OCI-LY7 (cell line): Measurements from ENCODE around the gene P2RY4. TPM values are rescaled to one million over a fixed set of nuclear protein-coding genes. Genes with fewer than 3 reads are reported as not detected.
"Not testable (repeated sequence)": the region's sequence is repeated elsewhere in the genome, so short reads cannot be mapped to it uniquely, and the experiment has no call there.

Experiments
- BruUV-seq: library from RNA; stranded (reverse); fragments of 400-500 nt; replicated peaks from 2 replicates; lab custom pipeline; 2021; lab: Mats Ljungman, UMichigan
- CTCF ChIA-PET: fragments of 300-600 bp; sonication (Branson Sonifier 250); formaldehyde crosslinking; loops from one replicate; lab custom pipeline; 2022; ENCODE audit warnings: antibody characterized with exemption; ENCODE audit not compliant: unreplicated experiment; lab: Charles Lee
- POLR2A ChIA-PET: fragments of 300-600 bp; sonication (Branson Sonifier 250); formaldehyde crosslinking; loops from one replicate; lab custom pipeline; 2022; ENCODE audit warnings: antibody characterized with exemption; lab: Charles Lee
- DNase-seq: peaks from one replicate; pipeline ENCODE4 v3.0.0-alpha.2; 2015; ENCODE audit warnings: low spot score
- H2AFZ ChIP-seq: fragments of 200-600 bp; sonication (generic), shearing (Covaris generic); 2 replicates; pipeline ENCODE4 v1.6.1; 2014; ENCODE audit warnings: mild to moderate bottlenecking, antibody characterized with exemption, low read length, moderate library complexity
- H3K27ac ChIP-seq: fragments of 200-600 bp; sonication (generic); 2 replicates; pipeline ENCODE4 v1.5.1; 2014; ENCODE audit warnings: mixed run types, low read depth, mild to moderate bottlenecking, moderate library complexity, low read length, inconsistent platforms; ENCODE audit not compliant: poor library complexity, severe bottlenecking
- H3K36me3 ChIP-seq: fragments of 200-600 bp; sonication (generic); 2 replicates; pipeline ENCODE4 v1.6.1; 2014; ENCODE audit warnings: mild to moderate bottlenecking, antibody characterized with exemption, low read length, moderate library complexity, mixed read lengths; ENCODE audit not compliant: insufficient read depth
- H3K4me1 ChIP-seq: fragments of 200-600 bp; sonication (generic); 2 replicates; pipeline ENCODE4 v1.5.1; 2014; ENCODE audit warnings: mild to moderate bottlenecking, low read length; ENCODE audit not compliant: insufficient read depth, poor library complexity, severe bottlenecking
- H3K4me2 ChIP-seq: fragments of 200-600 bp; sonication (generic); 2 replicates; pipeline ENCODE4 v1.6.1; 2014; ENCODE audit warnings: mild to moderate bottlenecking, low read length
- H3K4me3 ChIP-seq: fragments of 200-600 bp; sonication (generic); 2 replicates; pipeline ENCODE4 v1.5.1; 2014; ENCODE audit warnings: mild to moderate bottlenecking, low read depth, low read length; ENCODE audit not compliant: poor library complexity, severe bottlenecking
- H3K79me2 ChIP-seq: fragments of 200-600 bp; sonication (generic); 2 replicates; pipeline ENCODE4 v1.6.1; 2016; ENCODE audit warnings: low read depth, mild to moderate bottlenecking, low read length, moderate library complexity, mixed read lengths; ENCODE audit not compliant: insufficient read depth
- H3K9me2 ChIP-seq: fragments of 200-600 bp; sonication (generic); 2 replicates; pipeline ENCODE4 v1.6.1; 2016; ENCODE audit warnings: mild to moderate bottlenecking, low read length, mixed read lengths; ENCODE audit not compliant: insufficient read depth
- H3K9me3 ChIP-seq: fragments of 200-600 bp; sonication (generic); 2 replicates; pipeline ENCODE4 v1.6.1; 2014; ENCODE audit warnings: mild to moderate bottlenecking, mixed run types, low read length, mixed read lengths
- H4K20me1 ChIP-seq: fragments of 200-600 bp; sonication (generic); 2 replicates; pipeline ENCODE4 v1.6.1; 2014; ENCODE audit warnings: mild to moderate bottlenecking, antibody characterized with exemption, low read length, moderate library complexity, mixed read lengths; ENCODE audit not compliant: insufficient read depth
- CTCF ChIP-seq: fragments of 200-600 bp; sonication (generic); conservative IDR thresholded peaks from 2 replicates; pipeline ENCODE4 v1.5.1; 2014; ENCODE audit warnings: mild to moderate bottlenecking, antibody characterized with exemption, low read length, moderate library complexity, mixed read lengths
- EZH2phosphoT487 ChIP-seq: fragments of 200-600 bp; sonication (generic); IDR thresholded peaks from 2 replicates; pipeline ENCODE4 v1.6.1; 2018; ENCODE audit warnings: low read depth, borderline replicate concordance, mild to moderate bottlenecking, mixed run types, antibody characterized with exemption, low read length, moderate library complexity, mixed read lengths
- intact Hi-C: fragments of 100-400 bp; cut with micrococcal nuclease; formaldehyde crosslinking; loops from one replicate; pipeline ENCODE4 v1.10.0; 2022; ENCODE audit not compliant: unreplicated experiment
- total RNA-seq, 2 experiments: library from RNA; depleted of rRNA in 1 of 2; stranded (reverse); fragments of >200 nt in 1 of 2; shearing (Covaris generic) in 1 of 2; gene quantifications; 2 replicates each; pipeline ENCODE4 v1.2.3, GENCODE V29; 2014 to 2022

The P2RY4 gene
- total RNA-seq, 2 experiments from 2014 or later, result 0.16 to 0.21 TPM

- Histone ChIP-seq H4K20me1 (no peaks in the 10 kb centered on the region), H3K4me2 (no peak overlapping the region), H3K27ac (no peak overlapping the region), H3K36me3 (no peaks in the 10 kb centered on the region), H2AFZ (no peak overlapping the region), H3K9me3 (no peaks in the 10 kb centered on the region), H3K79me2 (no peaks in the 10 kb centered on the region), H3K9me2 (no peaks in the 10 kb centered on the region), H3K4me1 (no peaks in the 10 kb centered on the region), H3K4me3 (no peak overlapping the region)
- BruUV-seq, result no TSS peak
- no peak for DNase-seq
- intact Hi-C loops, result no loop called here
- TF ChIP-seq CTCF (no peak), EZH2phosphoT487 (no peak)
- ChIA-PET CTCF (no interaction called here), POLR2A (interaction anchor here (1.1 kb wide), 1 partner anchor 11 kb away, joined by 3 read pairs; the partner anchor contains the start of genes KIF4A and PDZD11)
These were observed 19.1 kb upstream of the P2RY4 start for GRCh38 chrX:70279081-70279480.

DNA sequence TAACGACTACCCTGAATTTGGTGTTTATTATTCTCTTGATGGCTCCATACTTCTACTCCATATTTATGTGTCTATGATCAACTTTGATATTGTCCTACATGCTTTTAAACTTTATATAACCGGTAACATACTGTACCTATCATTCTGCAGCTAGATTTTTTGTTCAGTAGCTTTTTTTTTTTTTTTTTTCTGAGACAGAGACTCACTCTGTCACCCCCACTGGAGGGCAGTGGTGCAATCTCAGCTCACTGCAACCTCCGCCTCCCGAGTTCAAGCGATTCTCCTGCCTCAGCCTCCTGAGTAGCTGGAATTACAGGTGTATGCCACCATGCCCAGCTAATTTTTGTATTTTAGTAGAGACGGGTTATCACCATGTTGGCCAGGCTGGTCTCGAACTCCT, 14.0 kb upstream of the P2RY4 start:
- CTCF ChIA-PET, H3K9me3 ChIP-seq, intact Hi-C loops, H3K4me2 ChIP-seq, H3K36me3 ChIP-seq, DNase-seq, H3K27ac ChIP-seq, H3K9me2 ChIP-seq, H3K79me2 ChIP-seq, H4K20me1 ChIP-seq, H3K4me1 ChIP-seq, BruUV-seq, H2AFZ ChIP-seq, H3K4me3 ChIP-seq: not testable (repeated sequence)
- POLR2A ChIA-PET, result interaction anchor here (0.9 kb wide), 1 partner anchor 70 kb away, joined by 4 read pairs; no protein-coding TSS in a partner anchor

DNA sequence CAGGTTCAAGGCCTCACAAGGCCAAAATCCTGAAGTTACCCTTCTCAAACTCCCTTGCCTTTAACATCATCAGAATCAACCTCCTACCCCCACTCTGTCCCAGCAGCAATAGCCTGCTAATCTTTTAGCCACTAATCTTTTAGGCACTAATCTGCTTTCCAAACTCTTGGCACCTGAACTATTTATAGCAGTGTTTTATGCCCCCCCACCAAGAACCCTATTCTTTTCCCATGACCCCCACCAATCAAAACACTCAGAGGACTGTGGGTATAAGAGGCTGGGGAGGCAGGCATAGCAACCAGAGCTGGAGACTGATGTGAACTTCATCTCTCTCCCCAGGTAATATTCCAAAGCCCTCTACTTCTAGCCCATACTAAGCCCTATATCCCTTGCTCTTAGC, 8.0 kb upstream of the P2RY4 start, which contains the start of gene ARR3:
TSS of gene ARR3 (plus strand) at position 301 of the 400 bp plus-strand sequence. CDS start 1,052 bp downstream, outside the sequence.
- Histone ChIP-seq H4K20me1 (no peaks in the 10 kb centered on the region), H2AFZ (no peak within 1 kb of the TSS), H3K27ac (no peak within 1 kb of the TSS), H3K4me3 (no peak within 1 kb of the TSS), H3K9me2 (no peaks in the 10 kb centered on the region), H3K4me1 (no peaks in the 10 kb centered on the region), H3K36me3 (no peaks in the 10 kb centered on the region), H3K9me3 (no peaks in the 10 kb centered on the region), H3K4me2 (no peak within 1 kb of the TSS), H3K79me2 (no peaks in the 10 kb centered on the region)
- BruUV-seq, result no TSS peak
- ChIA-PET CTCF (no interaction called here), POLR2A (no interaction called here)
- no peak for DNase-seq
- intact Hi-C loops, result no loop called here
- no peak for TF ChIP-seq EZH2phosphoT487
- no peak for TF ChIP-seq CTCF
